Retinal pigment epithelial cell (primary cell): ENCODE results near the gene KRT81.
"Not testable (repeated sequence)": the region's sequence is repeated elsewhere in the genome, so short reads cannot be mapped to it uniquely, and the experiment has no call there.

Experiments
- DNase-seq: peaks from one replicate; pipeline ENCODE4 v3.0.0-alpha.2; 2010; ENCODE audit warnings: low read depth
- H3K4me3 ChIP-seq: 2 replicates; pipeline ENCODE4 v1.5.1; 2011; ENCODE audit warnings: mild to moderate bottlenecking, low read length, control low read depth, moderate library complexity
- CTCF ChIP-seq: conservative IDR thresholded peaks from 2 replicates; pipeline ENCODE4 v1.5.1; 2011; ENCODE audit warnings: low read depth, low read length, control low read depth, inconsistent platforms

KRT81 gene

GRCh38 chr12:52241205-52241842 is 50.0 kb downstream of the KRT81 start:
- H3K4me3 ChIP-seq = no peak overlapping the region
- no peak for DNase-seq
- TF ChIP-seq CTCF = peak; percentile 17

DNA sequence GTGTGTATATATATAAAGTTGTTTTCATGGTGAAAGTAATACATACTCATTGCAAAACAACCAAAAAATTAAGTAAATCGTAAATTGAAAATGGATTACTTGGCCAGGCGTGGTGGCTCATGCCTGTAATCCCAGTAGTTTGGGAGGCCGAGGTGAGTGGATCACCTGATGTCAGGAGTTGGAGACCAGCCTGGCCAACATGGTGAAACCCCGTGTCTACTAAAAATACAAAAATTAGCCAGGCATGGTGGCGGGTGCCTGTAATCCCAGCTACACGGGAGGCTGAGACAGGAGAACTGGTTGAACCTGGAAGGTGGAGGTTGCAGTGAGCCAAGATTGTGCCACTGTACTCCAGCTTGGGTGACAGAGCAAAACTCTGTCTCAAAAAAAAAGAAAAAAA is 51.1 kb downstream of the KRT81 start:
- not testable (repeated sequence) for H3K4me3 ChIP-seq, DNase-seq

GRCh38 chr12:52239767-52240166 is 51.6 kb downstream of the KRT81 start:
- no peak for TF ChIP-seq CTCF
- no peak overlapping the region for H3K4me3 ChIP-seq
- no peak for DNase-seq

- DNase-seq = no peak
- peak overlapping the region; percentile 95 for H3K4me3 ChIP-seq
- no peak for TF ChIP-seq CTCF
These were observed 52.3 kb downstream of the KRT81 start for GRCh38 chr12:52238916-52239646.

GRCh38 chr12:52238207-52238840 is 53.0 kb downstream of the KRT81 start:
- no peak for DNase-seq
- TF ChIP-seq CTCF = no peak
- peak overlapping the region; percentile 95 for H3K4me3 ChIP-seq

DNA sequence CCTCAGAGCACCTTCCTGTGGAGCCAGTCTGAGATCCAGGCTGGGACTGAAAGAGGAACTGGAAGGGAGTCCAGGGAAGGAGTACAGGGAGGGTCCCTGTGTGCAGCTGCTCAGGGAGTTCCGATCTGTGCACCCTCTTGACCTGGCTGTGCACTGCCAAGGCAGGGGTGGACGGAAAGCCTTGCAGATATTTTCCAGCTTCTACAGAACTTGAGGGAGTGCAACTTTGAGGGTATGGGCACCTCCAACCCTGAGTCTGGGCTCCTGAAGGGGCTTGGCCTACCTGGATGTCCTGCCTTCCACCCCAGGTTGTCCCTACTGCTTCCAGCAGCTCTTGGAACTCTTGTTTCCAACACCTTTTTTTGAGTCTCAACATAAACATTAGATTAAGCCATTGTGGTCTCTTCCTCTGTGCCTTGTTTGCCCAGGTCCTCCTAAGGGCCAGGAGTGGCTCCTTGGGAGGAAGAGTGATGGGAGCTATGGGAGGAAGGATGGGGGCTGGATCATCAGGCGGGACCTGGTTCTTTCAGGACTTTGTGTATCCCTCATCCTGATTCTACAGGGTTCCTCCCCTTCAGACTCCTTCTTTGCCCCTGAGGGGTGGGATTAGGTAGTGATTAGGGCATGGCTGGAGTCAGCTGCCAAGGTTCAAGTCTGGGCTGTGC is 54.8 kb downstream of the KRT81 start:
- peak overlapping the region; percentile 95 for H3K4me3 ChIP-seq
- DNase-seq = no peak
- TF ChIP-seq CTCF = no peak
